GM06990 (cell line): ENCODE results near the gene GCNT4.

Source experiments
- DNase-seq: peaks from one replicate; pipeline ENCODE4 v3.0.0-alpha.2; 2011; ENCODE audit not compliant: insufficient read length; ENCODE audit errors: extremely low read depth
- H3K27me3 ChIP-seq: replicated peaks from 2 replicates; pipeline ENCODE4 v1.6.0; 2011; ENCODE audit warnings: low read length; ENCODE audit not compliant: control insufficient read depth, insufficient read depth
- H3K36me3 ChIP-seq: 2 replicates; pipeline ENCODE4 v1.5.1; 2011; ENCODE audit warnings: low read length; ENCODE audit not compliant: control insufficient read depth, insufficient read depth
- H3K4me3 ChIP-seq: replicated peaks from 2 replicates; pipeline ENCODE4 v1.5.1; 2011; ENCODE audit warnings: low read depth, mild to moderate bottlenecking, control low read depth, low read length
- CTCF ChIP-seq: IDR thresholded peaks from 2 replicates; pipeline ENCODE4 v1.5.1; 2011; ENCODE audit warnings: low read length, control low read depth, mild to moderate bottlenecking, inconsistent platforms; ENCODE audit not compliant: insufficient read depth, poor library complexity, severe bottlenecking

The GCNT4 gene

GRCh38 chr5:75054134-75054930 lies 2.0 kb upstream of the GCNT4 start:
- no peak for DNase-seq
- peak overlapping the region; percentile 66 for H3K4me3 ChIP-seq
- no peaks in the 10 kb centered on the region for H3K36me3 ChIP-seq
- TF ChIP-seq CTCF, result no peak
- H3K27me3 ChIP-seq, result peaks cover 1% of the 10 kb centered on the region

- Histone ChIP-seq H3K27me3 (peaks cover 1% of the 10 kb centered on the region), H3K4me3 (peak overlapping the region; percentile 66), H3K36me3 (no peaks in the 10 kb centered on the region)
- DNase-seq, result peak; percentile 41
- TF ChIP-seq CTCF, result no peak
Measured at GRCh38 chr5:75053304-75054133, 1.2 kb upstream of the GCNT4 start.

GRCh38 chr5:75053054-75053303 lies 621 bp upstream of the GCNT4 start:
- no peaks in the 10 kb centered on the region for H3K36me3 ChIP-seq
- no peak for DNase-seq
- H3K4me3 ChIP-seq, result peak overlapping the region; percentile 66
- TF ChIP-seq CTCF, result no peak
- peaks cover 1% of the 10 kb centered on the region for H3K27me3 ChIP-seq

GRCh38 chr5:75051217-75051751 lies 1.1 kb downstream of the GCNT4 start:
- no peak overlapping the region for H3K4me3 ChIP-seq
- H3K27me3 ChIP-seq, result peaks cover 1% of the 10 kb centered on the region
- TF ChIP-seq CTCF, result no peak
- no peaks in the 10 kb centered on the region for H3K36me3 ChIP-seq
- DNase-seq, result no peak

- peak; percentile 18 for TF ChIP-seq CTCF
- no peak for DNase-seq
- Histone ChIP-seq H3K36me3 (no peaks in the 10 kb centered on the region), H3K4me3 (no peak overlapping the region), H3K27me3 (no peaks in the 10 kb centered on the region; the same call in none of the 2 replicates)
Measured at GRCh38 chr5:75050415-75050814, 1.9 kb downstream of the GCNT4 start.
